Neural crest cell (in vitro differentiated cells): ENCODE results near the gene CCDC12. TPM values are rescaled to one million over a fixed set of nuclear protein-coding genes. Genes with fewer than 3 reads are reported as not detected.

Experiments
- DNase-seq: peaks from one replicate; pipeline ENCODE4 v3.0.0; 2021; ENCODE audit warnings: low read depth, mixed read lengths, low spot score
- H3K27ac Mint-ChIP-seq: one replicate; pipeline ENCODE4 v1.8.0; 2021; ENCODE audit warnings: mild to moderate bottlenecking, mixed read lengths; ENCODE audit not compliant: unreplicated experiment
- H3K27me3 Mint-ChIP-seq: 2 replicates; pipeline ENCODE4 v1.8.0; 2021; ENCODE audit warnings: low read depth, mild to moderate bottlenecking, mixed read lengths
- H3K36me3 Mint-ChIP-seq: 2 replicates; pipeline ENCODE4 v1.8.0; 2021; ENCODE audit warnings: low read depth, mild to moderate bottlenecking, mixed read lengths
- H3K4me1 Mint-ChIP-seq: 2 replicates; pipeline ENCODE4 v1.8.0; 2021; ENCODE audit warnings: mixed read lengths
- H3K4me3 Mint-ChIP-seq: one replicate; pipeline ENCODE4 v1.8.0; 2021; ENCODE audit warnings: mild to moderate bottlenecking, mixed read lengths
- H3K9me3 Mint-ChIP-seq: 2 replicates; pipeline ENCODE4 v1.8.0; 2021; ENCODE audit warnings: mixed read lengths
- total RNA-seq: library from RNA; stranded (reverse); gene quantifications from 2 replicates; pipeline ENCODE4 v1.2.1, GENCODE V29; 2021
- TF ChIP-seq, protein P1 (sequence below): fragments of 200-600 bp; sonication (generic); conservative IDR thresholded peaks from 2 replicates; pipeline ENCODE4 v1.5.0; 2021; ENCODE audit warnings: antibody characterized with exemption, mild to moderate bottlenecking

The CCDC12 gene
- total RNA-seq, 1 donor from 2014 or later, result 54.3 TPM

GRCh38 chr3:46992231-46992630, 15.7 kb upstream of the CCDC12 start:
- no peaks in the 10 kb centered on the region for H3K9me3 Mint-ChIP-seq
- no peaks in the 10 kb centered on the region for H3K36me3 Mint-ChIP-seq
- H3K27ac Mint-ChIP-seq, result no peak overlapping the region
- no peak for DNase-seq
- H3K27me3 Mint-ChIP-seq, result no peaks in the 10 kb centered on the region
- H3K4me3 Mint-ChIP-seq, result no peak overlapping the region
- H3K4me1 Mint-ChIP-seq, result no peaks in the 10 kb centered on the region
- TF ChIP-seq, protein P1, sequence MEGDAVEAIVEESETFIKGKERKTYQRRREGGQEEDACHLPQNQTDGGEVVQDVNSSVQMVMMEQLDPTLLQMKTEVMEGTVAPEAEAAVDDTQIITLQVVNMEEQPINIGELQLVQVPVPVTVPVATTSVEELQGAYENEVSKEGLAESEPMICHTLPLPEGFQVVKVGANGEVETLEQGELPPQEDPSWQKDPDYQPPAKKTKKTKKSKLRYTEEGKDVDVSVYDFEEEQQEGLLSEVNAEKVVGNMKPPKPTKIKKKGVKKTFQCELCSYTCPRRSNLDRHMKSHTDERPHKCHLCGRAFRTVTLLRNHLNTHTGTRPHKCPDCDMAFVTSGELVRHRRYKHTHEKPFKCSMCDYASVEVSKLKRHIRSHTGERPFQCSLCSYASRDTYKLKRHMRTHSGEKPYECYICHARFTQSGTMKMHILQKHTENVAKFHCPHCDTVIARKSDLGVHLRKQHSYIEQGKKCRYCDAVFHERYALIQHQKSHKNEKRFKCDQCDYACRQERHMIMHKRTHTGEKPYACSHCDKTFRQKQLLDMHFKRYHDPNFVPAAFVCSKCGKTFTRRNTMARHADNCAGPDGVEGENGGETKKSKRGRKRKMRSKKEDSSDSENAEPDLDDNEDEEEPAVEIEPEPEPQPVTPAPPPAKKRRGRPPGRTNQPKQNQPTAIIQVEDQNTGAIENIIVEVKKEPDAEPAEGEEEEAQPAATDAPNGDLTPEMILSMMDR, result no peak

GRCh38 chr3:46991406-46992165, 15.0 kb upstream of the CCDC12 start:
- no peak for DNase-seq
- TF ChIP-seq, protein P1, result no peak
- no peaks in the 10 kb centered on the region for H3K27me3 Mint-ChIP-seq
- no peaks in the 10 kb centered on the region for H3K36me3 Mint-ChIP-seq
- H3K9me3 Mint-ChIP-seq, result no peaks in the 10 kb centered on the region
- no peak overlapping the region for H3K4me3 Mint-ChIP-seq
- H3K4me1 Mint-ChIP-seq, result no peaks in the 10 kb centered on the region
- no peak overlapping the region for H3K27ac Mint-ChIP-seq

GRCh38 chr3:46990573-46991374, 14.2 kb upstream of the CCDC12 start:
- no peaks in the 10 kb centered on the region for H3K27me3 Mint-ChIP-seq
- TF ChIP-seq, protein P1, result no peak
- H3K36me3 Mint-ChIP-seq, result no peaks in the 10 kb centered on the region
- DNase-seq, result no peak
- H3K4me3 Mint-ChIP-seq, result no peak overlapping the region
- H3K27ac Mint-ChIP-seq, result no peak overlapping the region
- peaks cover 4% of the 10 kb centered on the region for H3K4me1 Mint-ChIP-seq
- no peaks in the 10 kb centered on the region for H3K9me3 Mint-ChIP-seq

DNA sequence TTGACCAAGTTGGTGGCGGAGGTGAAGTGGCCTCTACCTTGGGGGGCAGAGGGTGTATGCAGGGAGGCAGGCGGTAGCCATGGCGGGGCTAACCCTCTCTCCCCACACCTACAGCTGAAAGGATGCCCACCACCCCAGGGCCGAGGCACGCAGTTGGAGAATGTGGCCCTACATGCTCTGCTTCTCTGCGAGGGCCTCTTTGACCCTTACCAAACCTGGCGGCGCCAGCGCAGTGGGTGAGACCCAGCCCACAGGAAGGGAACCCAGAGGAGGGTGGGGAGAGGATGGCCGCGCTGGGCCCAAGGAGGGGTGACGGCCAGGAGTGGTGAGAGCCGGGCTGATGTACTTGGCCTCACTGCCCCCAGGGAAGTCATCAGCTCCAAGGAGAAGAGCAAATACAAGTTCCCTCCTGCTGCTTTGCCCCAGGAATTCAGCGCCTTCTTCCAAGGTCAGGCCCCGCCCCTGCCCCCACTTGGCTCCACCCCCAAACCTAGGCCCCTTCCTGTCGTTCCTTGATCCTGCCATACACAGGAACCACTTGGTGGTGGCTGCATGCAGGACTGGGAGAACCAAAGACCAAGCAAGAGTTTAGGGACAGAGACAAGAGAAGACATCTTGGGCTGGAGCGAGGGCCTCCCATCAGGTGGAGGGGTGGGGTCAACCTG, 12.7 kb upstream of the CCDC12 start:
- Mint-ChIP-seq H3K9me3 (no peaks in the 10 kb centered on the region), H3K27me3 (no peaks in the 10 kb centered on the region), H3K4me1 (peaks cover 4% of the 10 kb centered on the region), H3K4me3 (no peak overlapping the region), H3K27ac (no peak overlapping the region), H3K36me3 (no peaks in the 10 kb centered on the region)
- no peak for DNase-seq
- TF ChIP-seq, protein P1, result no peak

DNA sequence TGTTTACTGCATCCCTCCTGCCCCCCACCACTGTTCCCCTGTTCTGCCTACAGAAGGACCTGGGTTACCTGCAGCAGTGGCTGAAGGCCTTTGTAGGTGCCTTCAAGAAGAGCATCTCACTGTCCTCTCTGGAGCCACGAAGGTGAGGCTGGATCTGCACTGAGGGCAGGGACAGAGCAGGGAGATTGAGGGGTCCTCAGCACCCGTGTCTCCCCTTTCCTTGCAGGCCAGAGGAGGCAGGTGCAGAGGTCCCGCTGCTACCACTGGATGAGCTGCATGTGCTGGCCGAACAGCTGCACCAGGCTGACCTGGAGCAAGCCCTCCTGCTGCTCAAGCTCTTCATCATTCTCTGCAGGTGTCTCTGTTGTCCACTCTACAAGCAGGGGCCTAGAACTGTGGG, 12.1 kb upstream of the CCDC12 start:
- H3K4me1 Mint-ChIP-seq, result peaks cover 4% of the 10 kb centered on the region
- no peaks in the 10 kb centered on the region for H3K9me3 Mint-ChIP-seq
- no peaks in the 10 kb centered on the region for H3K36me3 Mint-ChIP-seq
- H3K27me3 Mint-ChIP-seq, result no peaks in the 10 kb centered on the region
- H3K27ac Mint-ChIP-seq, result no peak overlapping the region
- no peak overlapping the region for H3K4me3 Mint-ChIP-seq
- TF ChIP-seq, protein P1, result no peak
- no peak for DNase-seq
